MM.1S (cell line): ENCODE results near the gene IL15RA.

Experiments
- DNase-seq: peaks from one replicate; pipeline ENCODE4 v3.0.0-alpha.2; 2015
- H2AFZ ChIP-seq: fragments of 300-600 bp; sonication (generic); 2 replicates; pipeline ENCODE4 v1.6.0; 2016; ENCODE audit warnings: antibody characterized with exemption, low read length
- H3F3A ChIP-seq: fragments of 300-600 bp; sonication (generic); 2 replicates; pipeline ENCODE4 v1.6.1; 2016; ENCODE audit warnings: mild to moderate bottlenecking, antibody characterized with exemption, low read length, moderate library complexity, mixed read lengths; ENCODE audit not compliant: insufficient read depth
- H3K27ac ChIP-seq: fragments of 300-600 bp; sonication (generic); 2 replicates; pipeline ENCODE4 v1.5.1; 2016; ENCODE audit warnings: mild to moderate bottlenecking, low read length
- H3K27me3 ChIP-seq: fragments of 300-600 bp; sonication (generic); replicated peaks from 2 replicates; pipeline ENCODE4 v1.6.0; 2016; ENCODE audit warnings: low read length; ENCODE audit not compliant: insufficient read depth
- H3K36me3 ChIP-seq: fragments of 300-600 bp; sonication (generic); replicated peaks from 2 replicates; pipeline ENCODE4 v1.6.1; 2016; ENCODE audit warnings: mild to moderate bottlenecking, low read length, mixed read lengths; ENCODE audit not compliant: insufficient read depth
- H3K4me1 ChIP-seq: fragments of 300-600 bp; sonication (generic); 2 replicates; pipeline ENCODE4 v1.6.1; 2016; ENCODE audit warnings: low read length, mixed read lengths
- H3K4me2 ChIP-seq: fragments of 300-600 bp; sonication (generic); 2 replicates; pipeline ENCODE4 v1.6.0; 2016; ENCODE audit warnings: low read depth, low read length
- H3K4me3 ChIP-seq: fragments of 300-600 bp; sonication (generic); 2 replicates; pipeline ENCODE4 v1.5.1; 2016; ENCODE audit warnings: low read length, mixed read lengths
- H3K79me2 ChIP-seq: fragments of 300-600 bp; sonication (generic); 2 replicates; pipeline ENCODE4 v1.6.1; 2016; ENCODE audit warnings: mixed run types, low read length, mixed read lengths
- H3K9ac ChIP-seq: fragments of 300-600 bp; sonication (generic); 2 replicates; pipeline ENCODE4 v1.6.1; 2016; ENCODE audit warnings: low read length, mixed read lengths
- H3K9me2 ChIP-seq: fragments of 300-600 bp; sonication (generic); replicated peaks from 2 replicates; pipeline ENCODE4 v1.6.1; 2016; ENCODE audit warnings: mild to moderate bottlenecking, low read length, mixed read lengths; ENCODE audit not compliant: insufficient read depth
- H3K9me3 ChIP-seq: fragments of 300-600 bp; sonication (generic); replicated peaks from 2 replicates; pipeline ENCODE4 v1.6.1; 2016; ENCODE audit warnings: mild to moderate bottlenecking, low read length, mixed read lengths; ENCODE audit not compliant: insufficient read depth
- H4K20me1 ChIP-seq: fragments of 300-600 bp; sonication (generic); 2 replicates; pipeline ENCODE4 v1.6.1; 2016; ENCODE audit warnings: mild to moderate bottlenecking, low read length, moderate library complexity, mixed read lengths; ENCODE audit not compliant: insufficient read depth
- CTCF ChIP-seq: fragments of 300-600 bp; sonication (generic); IDR thresholded peaks from 2 replicates; pipeline ENCODE4 v1.5.1; 2016; ENCODE audit warnings: antibody characterized with exemption, low read length, mixed read lengths
- EZH2 ChIP-seq: fragments of 300-600 bp; sonication (generic); optimal IDR thresholded peaks from 2 replicates; pipeline ENCODE3; 2017; ENCODE audit warnings: low read depth, mild to moderate bottlenecking, antibody characterized with exemption, low read length, mixed read lengths
- EZH2phosphoT487 ChIP-seq: fragments of 300-600 bp; sonication (generic); IDR thresholded peaks from 2 replicates; pipeline ENCODE4 v1.6.1; 2018; ENCODE audit warnings: antibody characterized with exemption, low read length

The IL15RA gene

GRCh38 chr10:5988336-5988920, 11.1 kb upstream of the IL15RA start:
- Histone ChIP-seq H3K36me3 (no peaks in the 10 kb centered on the region), H3K4me3 (no peak overlapping the region), H2AFZ (no peak overlapping the region), H3K79me2 (no peaks in the 10 kb centered on the region), H3F3A (no peaks in the 10 kb centered on the region), H3K9me3 (no peaks in the 10 kb centered on the region), H3K27ac (no peak overlapping the region), H4K20me1 (no peaks in the 10 kb centered on the region), H3K27me3 (no peaks in the 10 kb centered on the region), H3K4me1 (no peaks in the 10 kb centered on the region), H3K9ac (no peak overlapping the region), H3K9me2 (no peaks in the 10 kb centered on the region), H3K4me2 (no peak overlapping the region)
- DNase-seq, result no peak
- TF ChIP-seq CTCF (no peak), EZH2 (no peak), EZH2phosphoT487 (no peak)

GRCh38 chr10:5987747-5988146, 10.4 kb upstream of the IL15RA start:
- no peaks in the 10 kb centered on the region for H3K4me1 ChIP-seq
- no peaks in the 10 kb centered on the region for H4K20me1 ChIP-seq
- H3K79me2 ChIP-seq, result no peaks in the 10 kb centered on the region
- H3K4me3 ChIP-seq, result no peak overlapping the region
- H3K9ac ChIP-seq, result no peak overlapping the region
- H3K4me2 ChIP-seq, result no peak overlapping the region
- no peak overlapping the region for H3K27ac ChIP-seq
- no peaks in the 10 kb centered on the region for H3F3A ChIP-seq
- TF ChIP-seq EZH2phosphoT487 (no peak), CTCF (no peak), EZH2 (no peak)
- H2AFZ ChIP-seq, result no peak overlapping the region
- H3K9me2 ChIP-seq, result no peaks in the 10 kb centered on the region
- no peaks in the 10 kb centered on the region for H3K36me3 ChIP-seq
- no peaks in the 10 kb centered on the region for H3K27me3 ChIP-seq
- DNase-seq, result no peak
- H3K9me3 ChIP-seq, result no peaks in the 10 kb centered on the region

GRCh38 chr10:5985029-5985428, 7.7 kb upstream of the IL15RA start:
- H3F3A ChIP-seq, result no peaks in the 10 kb centered on the region
- no peak overlapping the region for H3K4me3 ChIP-seq
- no peak for TF ChIP-seq EZH2phosphoT487
- no peak for TF ChIP-seq CTCF
- no peak for TF ChIP-seq EZH2
- no peak overlapping the region for H3K27ac ChIP-seq
- H3K79me2 ChIP-seq, result no peaks in the 10 kb centered on the region
- no peak for DNase-seq
- H3K27me3 ChIP-seq, result no peaks in the 10 kb centered on the region
- no peak overlapping the region for H2AFZ ChIP-seq
- H3K9me2 ChIP-seq, result no peaks in the 10 kb centered on the region
- no peaks in the 10 kb centered on the region for H3K9me3 ChIP-seq
- no peak overlapping the region for H3K4me2 ChIP-seq
- H3K36me3 ChIP-seq, result no peaks in the 10 kb centered on the region
- no peaks in the 10 kb centered on the region for H3K4me1 ChIP-seq
- H4K20me1 ChIP-seq, result no peaks in the 10 kb centered on the region
- no peak overlapping the region for H3K9ac ChIP-seq
